ENCODE results near the gene C10orf67. TPM values are rescaled to one million over a fixed set of nuclear protein-coding genes. Genes with fewer than 3 reads are reported as not detected.
A peak's percentile ranks its signal among the peaks of the same experiment; 100 is the strongest.

C10orf67 gene
- total RNA-seq (2021; fragmentation: NEBNext Ultra II Directional; extraction: Animal tissue kit (Norgen Biotek cat#: 25700)) = 0.11 TPM in 1 of 2 replicates, not detected in the other
- 0.03 and 0.05 TPM in 2 replicates for polyA plus RNA-seq (2011; rRNA removed)
- polyA plus RNA-seq (2011; cell fraction: cytosol; rRNA removed) = 0.06 TPM
- 0.04 TPM for polyA plus RNA-seq (2011; cell fraction: nucleus; rRNA removed)
- 0.15 TPM in 1 of 4 replicates, not detected in the others for polyA plus RNA-seq (2012, experiment 1 of 2)
- not detected for polyA plus RNA-seq (2012, experiment 2 of 2)
- polyA plus RNA-seq (2013, experiment 1 of 2) = 0.02 TPM
- 0.07 TPM for polyA plus RNA-seq (2013, experiment 2 of 2)
- 0.06 and 0.12 TPM in 2 replicates for polyA minus RNA-seq (2011; rRNA and poly(A)+ RNA removed)
- not detected for polyA minus RNA-seq (2011; cell fraction: cytosol; rRNA and poly(A)+ RNA removed)
- polyA minus RNA-seq (2011; cell fraction: nucleus; rRNA and poly(A)+ RNA removed) = not detected
- long read RNA-seq, experiment 1 = 0 reads
- long read RNA-seq, experiment 2 = 0 reads

- H3K27ac ChIP-seq (ENCODE audit: low read depth, low read length) = no peak within 1 kb of the TSS
- TF ChIP-seq JUN (IDR thresholded peaks at IDR 0.05; ENCODE audit: low read depth, low read length) (no peak), RXRA (IDR thresholded peaks at IDR 0.05; ENCODE audit: insufficient read depth, low read depth, low read length) (no peak), CTBP2 (IDR thresholded peaks at IDR 0.05; ENCODE audit: borderline replicate concordance, insufficient read depth, insufficient read length, low read length) (peak; percentile 90), TAF1 (IDR thresholded peaks at IDR 0.05; ENCODE audit: low read depth, low read length) (0 out of 2 replicates have a peak, but pooled peaks have one; percentile 12), E2F6 (IDR thresholded peaks at IDR 0.05) (no peak), CEBPB (IDR thresholded peaks at IDR 0.05; ENCODE audit: low read depth, low read length) (no peak), CBX5 (IDR thresholded peaks at IDR 0.05; ENCODE audit: low read depth, low read length) (no peak), EGR1 (IDR thresholded peaks at IDR 0.05; ENCODE audit: borderline replicate concordance, low read depth, low read length) (peak; percentile 61; the same call in 1 of the 2 replicates), POLR2AphosphoS5 (IDR thresholded peaks at IDR 0.05; ENCODE audit: low read depth, low read length) (no peak), TBP (IDR thresholded peaks at IDR 0.05; ENCODE audit: low read depth, low read length) (no peak)
Measured at GRCh38 chr10:23344241-23344841, at the start of gene C10orf67. TSS of gene C10orf67 (minus strand) at chr10:23344797. CDS start at chr10:23344774, 23 bp downstream.

More at GRCh38 chr10:23344241-23344841, at the start of gene C10orf67:
- peaks cover 3 to 15% (median 6%) of the 10 kb centered on the region in 4 experiments; a peak in 5 of 7 replicates for H3K27me3 ChIP-seq (replicated peaks in 1 of 4; ENCODE audit: control insufficient read depth in 3 of 4, extremely low read depth in 1 of 4, insufficient read depth in 3 of 4, low read length in 3 of 4)
- H3K18ac ChIP-seq (ENCODE audit: extremely low read depth, low read length) = peak within 1 kb of the TSS; percentile 90
- ChIA-PET POLR2A (ENCODE audit: partially characterized antibody) (interaction anchor here (0.9 kb wide), 1 partner anchor 95 kb away, joined by 4 read pairs; the partner anchor contains the start of gene OTUD1), CTCF (ENCODE audit: partially characterized antibody) (interaction anchor here (0.9 to 2.9 kb wide), 5 partner anchors 10 to 186 kb away, joined by 3 to 8 read pairs (median 3); no protein-coding TSS in a partner anchor)
- H3K9ac ChIP-seq (replicated peaks in 1 of 4; ENCODE audit: extremely low read depth in 1 of 4, low read depth in 3 of 4, low read length in 3 of 4) = peak within 1 kb of the TSS in 3 of 4 experiments; percentile 14 to 51 (median 44); a peak in 4 of 7 replicates
- H3K79me2 ChIP-seq (ENCODE audit: control insufficient read depth in 1 of 2, insufficient read depth in 2 of 2, low read length in 2 of 2) = no peaks in the 10 kb centered on the region
- H2AFZ ChIP-seq (ENCODE audit: low read length) = peak within 1 kb of the TSS; percentile 93
- H3K23me2 ChIP-seq (ENCODE audit: low read depth, low read length) = peaks cover 7% of the 10 kb centered on the region
- no peak within 1 kb of the TSS for H3K23ac ChIP-seq (ENCODE audit: insufficient read length)
- peaks cover 2 to 9% (median 4%) of the 10 kb centered on the region in 4 experiments; a peak in 4 of 7 replicates for H3K4me1 ChIP-seq (replicated peaks in 1 of 4; ENCODE audit: control insufficient read depth in 3 of 4, insufficient read depth in 4 of 4, low read length in 3 of 4)
- H3K14ac ChIP-seq (ENCODE audit: insufficient read length) = no peak within 1 kb of the TSS
- H4K8ac ChIP-seq (ENCODE audit: extremely low read depth, insufficient read depth, low read length) = peak within 1 kb of the TSS; percentile 82; the same call in 1 of the 2 replicates
- H3K4ac ChIP-seq (replicated peaks; ENCODE audit: insufficient read length, low read depth, low read length) = no peak within 1 kb of the TSS
- H3K36me3 ChIP-seq (ENCODE audit: control insufficient read depth in 2 of 4, insufficient read depth in 4 of 4, low read length in 3 of 4) = no peaks in the 10 kb centered on the region
- H3K9me3 ChIP-seq (ENCODE audit: insufficient read depth in 2 of 2, low read depth in 1 of 2, low read length in 1 of 2) = no peaks in the 10 kb centered on the region
- no peak within 1 kb of the TSS for H2BK120ac ChIP-seq (replicated peaks; ENCODE audit: low read depth, low read length)
- FAIRE-seq = no peak
- H2BK12ac ChIP-seq (ENCODE audit: low read depth, low read length) = peak within 1 kb of the TSS; percentile 80; the same call in 1 of the 2 replicates
- H4K91ac ChIP-seq (replicated peaks; ENCODE audit: insufficient read length, low read length) = peak within 1 kb of the TSS; percentile 63
- no peaks in the 10 kb centered on the region for H4K20me1 ChIP-seq (replicated peaks in 1 of 2; ENCODE audit: control insufficient read depth in 1 of 2, insufficient read depth in 2 of 2, low read length in 2 of 2)
- H2BK20ac ChIP-seq (ENCODE audit: low read length) = no peak within 1 kb of the TSS
- H3K4me2 ChIP-seq (ENCODE audit: insufficient read depth in 1 of 2, low read depth in 2 of 2, low read length in 2 of 2) = peak within 1 kb of the TSS; percentile 84 to 89
- H2BK15ac ChIP-seq (ENCODE audit: low read length) = peak within 1 kb of the TSS; percentile 88; the same call in 1 of the 2 replicates
- no peak within 1 kb of the TSS for H2AK5ac ChIP-seq (ENCODE audit: low read depth, low read length)
- WGBS, 2 experiments (ENCODE audit: extremely low coverage in 1 of 2, insufficient coverage in 1 of 2, insufficient read length in 1 of 2, insufficient replicate concordance in 2 of 2, low coverage in 1 of 2, low lambda C conversion rate in 2 of 2, missing lambda C conversion rate in 1 of 2) = 3% methylated on average over 22 of the region's 31 CpGs; no CpG with 5 or more reads in 1 of the 2 experiments
- no peak within 1 kb of the TSS for H2BK5ac ChIP-seq (ENCODE audit: low read depth, low read length)
- no peak within 1 kb of the TSS for H3K56ac ChIP-seq (replicated peaks; ENCODE audit: insufficient read length, low read depth, low read length)
- peak within 1 kb of the TSS; percentile 65 to 98 (median 79) for H3K4me3 ChIP-seq (ENCODE audit: extremely low read depth in 1 of 4, insufficient read depth in 2 of 4, low read depth in 3 of 4, low read length in 4 of 4)
- peak; percentile 17 to 70 for DNase-seq (ENCODE audit: low read depth in 1 of 2, low spot score in 2 of 2)
- no peaks in the 10 kb centered on the region for H3K79me1 ChIP-seq (ENCODE audit: low read depth, low read length)
- peak within 1 kb of the TSS; percentile 10 for H4K5ac ChIP-seq (ENCODE audit: insufficient read length, low read depth, low read length)

Measured in H1 (cell line).